NK-92 treated with Interleukin-12 subunit alpha and Interleukin-12 subunit beta, amount 100 ng/mL, for 24 hours (cell line): Measurements from ENCODE around the gene MOK.

ENCODE experiments used
- DNase-seq: peaks from one replicate; lab custom pipeline; 2025; lab: John Stamatoyannopoulos, UW

The MOK gene

GRCh38 chr14:102223682-102224081 is 81.3 kb downstream of the MOK start:
- no peak for DNase-seq

DNA sequence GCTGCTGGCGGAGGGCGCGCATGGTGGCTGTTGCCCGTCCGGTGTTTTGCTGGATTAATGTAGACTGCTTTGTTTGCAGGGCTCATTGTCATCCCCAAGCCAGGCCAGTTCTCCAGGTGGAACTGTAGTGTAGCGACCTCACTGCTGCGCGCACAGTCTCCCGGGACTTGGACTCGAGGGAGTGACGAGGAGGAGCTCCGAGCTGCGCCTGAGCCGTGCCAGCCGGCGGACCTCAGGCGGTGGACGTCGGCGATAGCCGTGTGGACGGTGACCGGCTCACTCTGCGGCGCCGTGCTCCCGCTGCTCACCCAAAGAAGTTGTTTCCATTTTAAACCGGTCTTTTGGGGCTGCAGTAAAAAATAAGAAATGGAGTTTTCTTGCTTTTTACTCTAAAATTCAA is 82.2 kb downstream of the MOK start:
- no peak for DNase-seq

DNA sequence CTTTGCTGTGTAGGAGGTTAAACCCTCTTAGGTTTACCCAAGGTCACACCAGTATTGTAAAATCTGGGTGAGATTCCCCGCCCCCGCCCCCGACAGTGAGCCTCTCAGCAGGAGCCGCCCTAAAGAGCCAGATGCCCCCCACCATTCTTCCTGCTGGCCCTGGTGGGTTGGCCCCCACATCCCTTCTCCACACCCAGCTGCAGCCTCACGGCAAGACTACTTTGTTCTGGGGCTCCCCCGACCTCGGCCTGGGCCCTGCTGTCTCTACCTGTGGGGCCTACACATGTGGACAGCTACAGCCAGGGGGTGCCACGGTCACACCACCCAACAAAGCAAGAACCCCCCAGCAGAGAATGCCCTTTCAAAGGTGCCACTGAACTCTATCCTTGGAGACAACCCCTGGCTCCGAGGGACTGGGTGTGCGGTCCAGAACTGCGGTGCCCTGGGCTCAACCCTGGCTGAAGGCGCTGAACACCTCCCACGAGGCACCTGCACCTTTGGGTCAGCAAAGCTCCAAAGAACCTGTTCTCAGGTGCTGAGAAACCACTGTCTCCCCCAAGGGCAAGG is 82.9 kb downstream of the MOK start:
- DNase-seq, result no peak

DNA sequence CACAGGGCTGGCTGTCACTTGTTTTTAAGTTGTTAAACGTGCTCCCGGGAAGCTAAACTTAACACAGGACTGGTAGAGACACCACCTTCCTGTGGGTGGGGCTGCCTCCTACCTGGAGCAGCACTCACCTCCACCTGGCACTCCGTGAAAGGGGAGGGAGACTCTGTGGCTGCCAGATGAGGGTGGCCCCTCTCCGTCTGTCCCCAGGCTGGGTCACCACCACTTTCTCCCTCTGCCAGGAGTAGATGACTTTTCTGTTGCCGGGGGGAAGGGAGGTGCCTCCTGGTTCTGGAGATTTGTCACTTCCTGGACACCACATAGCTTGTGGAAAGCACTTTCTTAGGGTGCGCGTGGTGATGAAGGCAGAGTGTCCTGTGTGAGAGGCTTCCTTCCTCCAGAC is 83.9 kb downstream of the MOK start:
- no peak for DNase-seq

GRCh38 chr14:102220031-102220430 is 84.9 kb downstream of the MOK start:
- DNase-seq, result no peak

DNA sequence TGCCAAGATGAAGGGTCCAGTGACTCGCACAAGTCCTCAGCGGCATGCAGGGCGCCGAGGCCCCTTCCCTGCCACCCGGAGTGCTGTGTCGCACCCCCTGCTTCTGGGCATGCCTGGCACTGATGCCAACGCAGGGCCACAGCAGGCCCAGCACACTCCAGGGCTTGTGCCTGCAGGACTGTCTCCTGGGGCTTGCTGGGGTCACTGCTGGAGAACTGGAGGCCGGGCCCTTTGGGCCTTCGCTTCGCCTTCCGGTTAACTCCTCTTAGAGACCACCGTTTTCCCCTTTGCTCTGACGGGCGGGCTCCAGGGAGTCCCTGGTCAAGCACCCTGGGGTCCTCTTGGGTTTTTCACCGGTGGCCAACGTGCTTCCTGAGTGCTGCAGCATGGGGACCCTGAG is 85.6 kb downstream of the MOK start:
- no peak for DNase-seq

DNA sequence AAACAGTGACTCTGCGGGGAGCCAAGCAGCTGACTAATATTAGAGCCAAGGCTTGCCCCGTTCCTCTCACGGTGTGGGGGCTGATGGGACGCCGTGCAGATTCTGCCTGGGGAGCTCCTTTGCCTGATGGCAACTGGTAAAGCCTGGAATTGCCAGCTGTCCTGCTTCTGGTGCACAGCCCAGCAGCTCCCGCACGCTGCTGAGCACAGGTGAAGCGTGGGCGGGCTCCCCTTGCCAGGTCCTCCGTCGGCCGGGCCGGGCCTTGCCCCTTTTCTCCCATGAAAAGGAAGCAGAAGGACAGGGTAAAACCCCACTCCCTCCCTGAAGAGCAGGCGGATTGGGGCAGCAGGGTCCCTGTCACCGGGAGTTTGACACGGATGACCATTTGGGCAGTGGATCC is 86.3 kb downstream of the MOK start:
- DNase-seq, result no peak

DNA sequence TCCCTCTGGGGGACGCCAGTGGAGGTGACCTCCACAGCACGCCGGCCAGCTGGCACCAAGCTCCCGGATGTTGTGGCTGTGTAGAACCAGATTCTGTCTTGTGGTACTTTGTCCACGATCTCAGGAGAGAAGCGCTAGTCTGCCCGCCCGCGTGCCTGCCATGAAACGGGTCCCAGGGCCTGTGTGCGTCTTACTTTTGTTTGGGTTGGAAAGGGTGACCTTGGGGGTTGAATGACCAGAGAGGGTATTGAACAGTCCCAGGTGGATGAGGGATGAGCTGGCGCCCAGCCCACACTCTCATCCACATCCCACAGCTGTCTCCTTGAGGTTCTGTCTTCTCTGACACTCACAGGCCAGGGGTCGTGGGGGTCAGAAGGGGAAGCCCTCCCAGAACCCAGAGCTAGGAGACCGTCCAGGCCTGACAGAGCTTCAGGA is 87.0 kb downstream of the MOK start:
- no peak for DNase-seq

GRCh38 chr14:102217399-102217798 is 87.6 kb downstream of the MOK start:
- DNase-seq, result no peak

- DNase-seq, result no peak
These were observed 89.3 kb downstream of the MOK start for GRCh38 chr14:102215576-102216250.

DNA sequence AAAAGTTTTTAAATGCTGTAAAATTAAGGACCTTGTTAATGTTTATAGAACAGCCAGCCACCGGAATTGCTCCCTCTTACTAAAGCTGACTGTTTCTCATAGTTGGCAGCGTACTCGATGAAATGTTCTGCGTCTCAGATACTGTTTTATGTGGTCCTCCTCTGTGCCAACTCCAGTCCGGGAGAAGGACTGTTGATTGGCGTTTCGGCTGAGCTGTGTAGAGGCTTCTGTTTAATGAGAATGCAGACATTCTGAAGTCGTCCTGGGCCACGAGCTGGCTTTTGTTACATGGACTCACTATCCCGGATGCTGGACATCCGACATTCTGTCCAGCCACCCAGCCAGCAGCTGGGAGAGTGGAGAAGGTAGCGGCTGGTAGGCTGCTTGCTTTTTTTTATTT is 89.9 kb downstream of the MOK start:
- DNase-seq, result no peak

DNA sequence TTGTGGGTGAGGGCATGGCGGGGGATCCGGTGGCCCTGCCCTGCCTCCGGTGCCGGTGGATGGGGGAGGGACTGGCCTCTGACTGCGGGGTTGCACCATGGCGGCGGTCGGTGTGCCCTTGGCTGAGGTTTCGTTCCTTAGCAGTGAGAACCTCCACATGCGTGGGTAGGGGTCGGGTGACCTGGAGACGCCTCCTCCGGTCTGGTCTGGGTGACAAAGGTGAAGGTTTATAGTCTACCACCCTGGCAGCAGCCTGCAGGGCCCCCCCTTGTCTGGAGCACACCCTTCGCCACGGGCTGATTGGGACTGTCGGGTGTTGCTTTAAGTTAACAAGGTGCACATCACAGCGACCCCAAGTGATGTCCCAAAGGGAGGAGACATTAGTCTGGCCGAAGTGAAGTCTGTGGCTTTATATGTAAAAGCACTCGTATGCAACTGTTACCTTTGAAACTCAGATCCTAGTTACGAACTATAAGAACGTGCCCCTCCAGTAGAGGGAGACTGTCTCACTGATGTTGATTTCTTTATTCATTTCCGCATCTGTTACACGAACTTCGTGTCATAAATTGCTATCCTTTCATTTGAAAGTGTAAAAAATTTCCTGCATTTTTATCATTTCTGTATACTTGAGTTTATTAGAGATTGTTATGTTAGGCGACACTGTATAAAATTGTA is 90.8 kb downstream of the MOK start:
- DNase-seq, result no peak

DNA sequence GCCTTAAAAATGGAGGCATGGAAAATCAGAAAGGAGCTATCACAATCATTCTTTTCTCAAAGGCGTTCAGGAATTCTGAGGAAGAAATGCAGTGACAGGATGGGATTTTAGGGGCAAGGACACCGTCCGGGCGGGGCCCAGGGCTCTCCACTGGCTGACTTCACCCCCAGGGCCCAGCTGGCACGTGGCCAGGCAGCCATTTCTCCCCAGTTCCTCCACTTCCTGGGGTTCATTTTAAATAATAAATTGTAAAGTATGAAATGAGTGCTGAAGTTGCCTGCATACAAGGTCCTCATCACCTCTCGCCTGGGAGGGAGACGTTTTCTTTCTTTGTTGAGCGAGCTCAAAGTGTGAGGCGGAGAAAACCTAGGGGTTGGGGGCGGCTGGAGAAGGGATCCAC is 91.5 kb downstream of the MOK start:
- DNase-seq, result no peak

GRCh38 chr14:102212845-102213244 is 92.1 kb downstream of the MOK start:
- no peak for DNase-seq

- no peak for DNase-seq
These were observed 92.6 kb downstream of the MOK start for GRCh38 chr14:102212356-102212755.

DNA sequence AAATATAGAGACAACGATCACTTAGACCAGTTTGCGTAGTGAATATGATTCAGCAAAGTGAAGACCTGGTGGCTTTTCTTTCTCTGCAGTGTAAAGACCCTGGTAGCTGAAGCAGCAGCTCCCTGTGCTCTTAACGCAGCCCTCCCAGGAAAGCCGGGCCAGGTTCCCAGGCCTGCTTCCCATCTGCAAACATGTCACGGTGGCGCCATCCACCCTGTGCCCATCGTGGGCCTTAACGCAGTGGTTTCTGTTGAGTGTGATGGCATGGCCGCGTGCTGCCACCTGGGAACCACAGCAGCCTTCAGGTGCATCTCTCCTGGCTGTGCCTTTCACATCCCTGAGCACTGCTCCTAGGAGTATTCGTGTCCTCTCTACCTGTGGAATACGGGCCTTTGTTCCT is 93.7 kb downstream of the MOK start:
- no peak for DNase-seq

GRCh38 chr14:102210421-102211042 is 94.4 kb downstream of the MOK start:
- DNase-seq, result no peak

DNA sequence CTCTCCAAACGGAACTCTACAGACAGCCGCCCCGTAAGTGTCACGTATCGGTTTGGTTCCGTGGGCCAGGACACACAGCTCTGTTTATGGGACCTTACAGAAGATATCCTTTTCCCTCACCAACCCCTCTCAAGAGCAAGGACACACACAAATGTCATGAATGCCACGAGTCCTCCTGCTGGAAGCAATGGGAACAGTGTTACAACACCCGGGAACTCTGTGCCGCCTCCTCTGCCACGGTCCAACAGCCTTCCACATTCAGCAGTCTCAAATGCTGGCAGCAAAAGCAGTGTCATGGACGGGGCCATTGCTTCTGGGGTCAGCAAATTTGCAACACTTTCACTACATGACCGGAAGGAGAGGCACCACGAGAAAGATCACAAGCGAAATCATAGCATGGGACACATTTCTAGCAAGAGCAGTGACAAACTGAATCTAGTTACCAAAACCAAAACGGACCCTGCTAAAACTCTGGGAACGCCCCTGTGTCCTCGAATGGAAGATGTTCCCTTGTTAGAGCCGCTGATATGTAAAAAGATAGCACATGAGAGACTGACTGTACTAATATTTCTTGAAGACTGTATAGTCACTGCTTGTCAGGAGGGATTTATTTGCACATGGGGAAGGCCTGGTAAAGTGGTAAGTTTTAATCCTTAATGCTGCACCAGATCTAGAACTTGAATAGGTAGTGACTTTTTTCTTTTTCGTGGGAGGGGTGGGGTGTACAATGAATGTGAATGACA is 95.6 kb downstream of the MOK start:
- DNase-seq, result no peak

GRCh38 chr14:102208741-102209140 is 96.2 kb downstream of the MOK start:
- no peak for DNase-seq

GRCh38 chr14:102207831-102208365 is 97.1 kb downstream of the MOK start:
- no peak for DNase-seq

- no peak for DNase-seq
These were observed 98.0 kb downstream of the MOK start for GRCh38 chr14:102206918-102207317.

- no peak for DNase-seq
These were observed 99.4 kb downstream of the MOK start for GRCh38 chr14:102205560-102205959.
